ENCODE data around the gene MEDAG.
A peak's percentile ranks its signal among the peaks of the same experiment; 100 is the strongest.
"Not testable (repeated sequence)": the region's sequence is repeated elsewhere in the genome, so short reads cannot be mapped to it uniquely, and the experiment has no call there.

Gene MEDAG

GRCh38 chr13:30924721-30925120 lies 18.6 kb downstream of the MEDAG start:
- in situ Hi-C loops (cut with HindIII; ENCODE audit: low pct_unique_long_range_greater_than_20kb, low sequenced_read_pairs), result no loop called here
- no peak for TF ChIP-seq JUND (IDR thresholded peaks at IDR 0.05; ENCODE audit: low read depth)
- DNase-seq (ENCODE audit: low read depth in 1 of 2, low spot score in 1 of 2), result peak in 1 of 2 experiments; percentile 5

- in situ Hi-C loops (cut with HindIII; ENCODE audit: low pct_unique_long_range_greater_than_20kb, low sequenced_read_pairs), result no loop called here
- TF ChIP-seq JUND (IDR thresholded peaks at IDR 0.05; ENCODE audit: low read depth), result no peak
- no peak for DNase-seq (ENCODE audit: low read depth in 1 of 2, low spot score in 1 of 2)
These were observed 19.4 kb downstream of the MEDAG start for GRCh38 chr13:30925429-30925828.

- in situ Hi-C loops (cut with HindIII; ENCODE audit: low pct_unique_long_range_greater_than_20kb, low sequenced_read_pairs), result no loop called here
- no peak for TF ChIP-seq JUND (IDR thresholded peaks at IDR 0.05; ENCODE audit: low read depth)
- no peak for DNase-seq (ENCODE audit: low read depth in 1 of 2, low spot score in 1 of 2)
These were observed 20.7 kb downstream of the MEDAG start for GRCh38 chr13:30926781-30927180.

- DNase-seq (ENCODE audit: low read depth in 1 of 2, low spot score in 1 of 2); in situ Hi-C loops (cut with HindIII; ENCODE audit: low pct_unique_long_range_greater_than_20kb, low sequenced_read_pairs): not testable (repeated sequence)
These were observed 21.1 kb downstream of the MEDAG start for GRCh38 chr13:30927188-30927587.

GRCh38 chr13:30927595-30927994 lies 21.5 kb downstream of the MEDAG start:
- in situ Hi-C loops (cut with HindIII; ENCODE audit: low pct_unique_long_range_greater_than_20kb, low sequenced_read_pairs), result no loop called here
- TF ChIP-seq JUND (IDR thresholded peaks at IDR 0.05; ENCODE audit: low read depth), result no peak
- no peak for DNase-seq (ENCODE audit: low read depth in 1 of 2, low spot score in 1 of 2)

GRCh38 chr13:30928978-30929377 lies 22.9 kb downstream of the MEDAG start:
- DNase-seq (ENCODE audit: low read depth in 1 of 2, low spot score in 1 of 2), result no peak
- in situ Hi-C loops (cut with HindIII; ENCODE audit: low pct_unique_long_range_greater_than_20kb, low sequenced_read_pairs), result no loop called here
- TF ChIP-seq JUND (IDR thresholded peaks at IDR 0.05; ENCODE audit: low read depth), result no peak

- no peak for DNase-seq (ENCODE audit: low read depth in 1 of 2, low spot score in 1 of 2)
- TF ChIP-seq JUND (IDR thresholded peaks at IDR 0.05; ENCODE audit: low read depth), result no peak
- in situ Hi-C loops (cut with HindIII; ENCODE audit: low pct_unique_long_range_greater_than_20kb, low sequenced_read_pairs), result no loop called here
These were observed 26.6 kb downstream of the MEDAG start, which contains the start of gene TEX26 for GRCh38 chr13:30932481-30933353. Gene TEX26 (plus strand): TSS chr13:30932656. CDS start chr13:30932716, 60 bp downstream.

- no peak for DNase-seq (ENCODE audit: low read depth in 1 of 2, low spot score in 1 of 2)
- in situ Hi-C loops (cut with HindIII; ENCODE audit: low pct_unique_long_range_greater_than_20kb, low sequenced_read_pairs), result no loop called here
- TF ChIP-seq JUND (IDR thresholded peaks at IDR 0.05; ENCODE audit: low read depth), result no peak
These were observed 27.2 kb downstream of the MEDAG start for GRCh38 chr13:30933354-30933670.

- in situ Hi-C loops (cut with HindIII; ENCODE audit: low pct_unique_long_range_greater_than_20kb, low sequenced_read_pairs), result no loop called here
- no peak for TF ChIP-seq JUND (IDR thresholded peaks at IDR 0.05; ENCODE audit: low read depth)
- no peak for DNase-seq (ENCODE audit: low read depth in 1 of 2, low spot score in 1 of 2)
These were observed 28.3 kb downstream of the MEDAG start for GRCh38 chr13:30934381-30934780.

GRCh38 chr13:30934803-30935202 lies 28.7 kb downstream of the MEDAG start:
- no peak for TF ChIP-seq JUND (IDR thresholded peaks at IDR 0.05; ENCODE audit: low read depth)
- no peak for DNase-seq (ENCODE audit: low read depth in 1 of 2, low spot score in 1 of 2)
- in situ Hi-C loops (cut with HindIII; ENCODE audit: low pct_unique_long_range_greater_than_20kb, low sequenced_read_pairs), result no loop called here

- TF ChIP-seq JUND (IDR thresholded peaks at IDR 0.05; ENCODE audit: low read depth), result no peak
These were observed 30.9 kb downstream of the MEDAG start for GRCh38 chr13:30936971-30937370.

GRCh38 chr13:30943881-30944280 lies 37.8 kb downstream of the MEDAG start:
- no peak for DNase-seq (ENCODE audit: low read depth in 1 of 2, low spot score in 1 of 2)
- in situ Hi-C loops (cut with HindIII; ENCODE audit: low pct_unique_long_range_greater_than_20kb, low sequenced_read_pairs), result no loop called here

More at GRCh38 chr13:30936971-30937370, 30.9 kb downstream of the MEDAG start:
- no peak for DNase-seq (ENCODE audit: low read depth in 1 of 2, low spot score in 1 of 2)
- in situ Hi-C loops (cut with HindIII; ENCODE audit: low pct_unique_long_range_greater_than_20kb, low sequenced_read_pairs), result no loop called here

GRCh38 chr13:30957258-30957943 lies 51.3 kb downstream of the MEDAG start:
- in situ Hi-C loops (cut with HindIII; ENCODE audit: low pct_unique_long_range_greater_than_20kb, low sequenced_read_pairs), result no loop called here
- no peak for DNase-seq (ENCODE audit: low read depth in 1 of 2, low spot score in 1 of 2)
- TF ChIP-seq JUND (IDR thresholded peaks at IDR 0.05; ENCODE audit: low read depth), result no peak

More at GRCh38 chr13:30943881-30944280, 37.8 kb downstream of the MEDAG start:
- no peak for TF ChIP-seq JUND (IDR thresholded peaks at IDR 0.05; ENCODE audit: low read depth)

Measured in T47D (cell line).